Bronchial smooth muscle cell (primary cell): ENCODE results near the gene CLEC6A. TPM values are rescaled to one million over a fixed set of nuclear protein-coding genes. Genes with fewer than 3 reads are reported as not detected.

ENCODE experiments used
- total RNA-seq: library from RNA; depleted of rRNA; stranded (reverse); fragments of >200 nt; gene quantifications from 2 replicates; pipeline ENCODE4 v1.2.1, GENCODE V29; 2014

CLEC6A gene
- not detected in 2 replicates for total RNA-seq

GRCh38 chr12:8455727-8456360, at the start of gene CLEC6A:
TSS of gene CLEC6A (plus strand) at chr12:8455962. CDS start at chr12:8456112, 150 bp downstream.

GRCh38 chr12:8513256-8513655, 57.5 kb downstream of the CLEC6A start, which contains the start of gene CLEC4D:
TSS of gene CLEC4D (plus strand) at chr12:8513503. CDS start at chr12:8513733, 230 bp downstream.

Other genes with a start within 250 kb of the CLEC6A start
- not detected in 2 replicates for gene FAM90A1, start 228.3 kb upstream of the CLEC6A start, total RNA-seq
- gene CLEC4D, start 57.5 kb downstream of the CLEC6A start, total RNA-seq, result not detected in 2 replicates
- gene CLEC4E, start 84.9 kb downstream of the CLEC6A start, total RNA-seq, result not detected in 2 replicates
- not detected in 2 replicates for gene AICDA, start 156.9 kb downstream of the CLEC6A start, total RNA-seq
- gene MFAP5, start 206.9 kb downstream of the CLEC6A start, total RNA-seq, result 17.5 and 106 TPM in 2 replicates
- 23.5 and 28.0 TPM in 2 replicates for gene RIMKLB, start 242.0 kb downstream of the CLEC6A start, total RNA-seq